HCT116 (cell line): Measurements from ENCODE around the gene MLANA. TPM values are rescaled to one million over a fixed set of nuclear protein-coding genes. Genes with fewer than 3 reads are reported as not detected.
A peak's percentile ranks its signal among the peaks of the same experiment; 100 is the strongest.
"Not testable (repeated sequence)": the region's sequence is repeated elsewhere in the genome, so short reads cannot be mapped to it uniquely, and the experiment has no call there.

Source experiments
- ATAC-seq: fragments of 200-7000 bp; cut with Tn5 transposase; 2 replicates; pipeline ENCODE4 v1.9.1; 2020; ENCODE audit warnings: mild to moderate bottlenecking, moderate library complexity
- BruUV-seq: library from RNA; stranded (reverse); fragments of 400-500 nt; replicated peaks from 2 replicates; lab custom pipeline; 2021; lab: Mats Ljungman, UMichigan
- CTCF ChIA-PET: fragments of 300-600 bp; sonication (Branson Sonifier 250); formaldehyde crosslinking; loops from one replicate; lab custom pipeline; 2021; ENCODE audit warnings: antibody characterized with exemption; lab: Charles Lee
- POLR2A ChIA-PET: fragments of 300-600, 350-600 bp; sonication (Branson Sonifier 250); formaldehyde crosslinking; loops from one replicate; lab custom pipeline; 2021; ENCODE audit warnings: antibody characterized with exemption; lab: Charles Lee
- RAD21 ChIA-PET, 2 experiments: fragments of 300-600 bp; sonication (Branson Sonifier 250); formaldehyde crosslinking; loops; one replicate each; lab custom pipeline; 2023; ENCODE audit warnings: low total read pairs in 2 of 2; ENCODE audit not compliant: uncharacterized antibody in 2 of 2, unreplicated experiment in 2 of 2, low non-redundant PET in 1 of 2; lab: Charles Lee
- DNase-seq: peaks from one replicate; pipeline ENCODE4 v3.0.0-alpha.2; 2010; ENCODE audit warnings: low read depth, low spot score
- H2AFZ ChIP-seq: fragments of 200-600 bp; shearing (Covaris generic), sonication (generic); 2 replicates; pipeline ENCODE4 v1.6.1; 2017; ENCODE audit warnings: low read depth, mixed run types, mixed read lengths, antibody characterized with exemption, low read length; ENCODE audit not compliant: poor library complexity, severe bottlenecking
- H3K27ac ChIP-seq: 2 replicates; pipeline ENCODE4 v1.5.1; 2012; ENCODE audit warnings: low read depth, low read length
- H3K27me3 ChIP-seq: fragments of 200-600 bp; sonication (generic); 2 replicates; pipeline ENCODE4 v1.6.1; 2016; ENCODE audit warnings: mixed run types, low read length, mixed read lengths; ENCODE audit not compliant: insufficient read depth
- H3K36me3 ChIP-seq, 2 experiments: fragments of 200-500 bp in 1 of 2; fragments of 200-600 bp in 1 of 2; sonication (Bioruptor generic) in 1 of 2; sonication (generic) in 1 of 2; 2 replicates each; pipeline versions ENCODE4 v1.5.1 to v1.6.1; 2014 to 2016; ENCODE audit warnings: low read length in 2 of 2, inconsistent platforms in 1 of 2, mixed read lengths in 1 of 2, mixed run types in 1 of 2; ENCODE audit not compliant: insufficient read depth in 2 of 2, control insufficient read depth in 1 of 2
- H3K4me1 ChIP-seq, 2 experiments: fragments of 200-600 bp in 1 of 2; sonication (generic) in 1 of 2; 2 replicates each; pipeline versions ENCODE4 v1.5.1 to v1.6.1; 2012 to 2017; ENCODE audit warnings: low read length in 2 of 2, inconsistent platforms in 1 of 2, mild to moderate bottlenecking in 1 of 2, mixed read lengths in 1 of 2, mixed run types in 1 of 2, moderate library complexity in 1 of 2; ENCODE audit not compliant: insufficient read depth in 2 of 2, control insufficient read depth in 1 of 2
- H3K4me2 ChIP-seq: fragments of 200-600 bp; sonication (generic); 2 replicates; pipeline ENCODE4 v1.6.1; 2017; ENCODE audit warnings: mixed run types, low read length, mixed read lengths
- H3K4me3 ChIP-seq, 2 experiments: fragments of 200-600 bp in 1 of 2; sonication (generic) in 1 of 2; replicated peaks in 1 of 2; 2 replicates each; pipeline ENCODE4 v1.5.1; 2011 to 2016; ENCODE audit warnings: low read length in 2 of 2, control low read depth in 1 of 2, low read depth in 1 of 2, mild to moderate bottlenecking in 1 of 2, mixed read lengths in 1 of 2, mixed run types in 1 of 2
- H3K79me2 ChIP-seq: fragments of 200-600 bp; sonication (generic); 2 replicates; pipeline ENCODE4 v1.6.1; 2017; ENCODE audit warnings: mild to moderate bottlenecking, mixed run types, low read length, moderate library complexity, mixed read lengths; ENCODE audit not compliant: insufficient read depth
- H3K9ac ChIP-seq: fragments of 200-600 bp; sonication (generic); 2 replicates; pipeline ENCODE4 v1.6.1; 2016; ENCODE audit warnings: low read length, mixed read lengths
- H3K9me2 ChIP-seq: fragments of 200-600 bp; sonication (generic), shearing (Covaris generic); 2 replicates; pipeline ENCODE4 v1.6.1; 2017; ENCODE audit warnings: mixed run types, mild to moderate bottlenecking, moderate library complexity; ENCODE audit not compliant: insufficient read depth
- H3K9me3 ChIP-seq, 2 experiments: fragments of 200-500 bp in 1 of 2; fragments of 200-600 bp in 1 of 2; sonication (Bioruptor generic) in 1 of 2; sonication (generic) in 1 of 2; 2 replicates each; pipeline ENCODE4 v1.6.1; 2014 to 2017; ENCODE audit warnings: low read length in 2 of 2, mixed read lengths in 2 of 2, inconsistent platforms in 1 of 2, low read depth in 1 of 2, mild to moderate bottlenecking in 1 of 2, mixed run types in 1 of 2, moderate library complexity in 1 of 2; ENCODE audit not compliant: control insufficient read depth in 1 of 2, insufficient read depth in 1 of 2
- H4K20me1 ChIP-seq: fragments of 200-600 bp; sonication (generic), shearing (Covaris generic); 2 replicates; pipeline ENCODE4 v1.6.1; 2017; ENCODE audit warnings: mixed run types, mild to moderate bottlenecking, moderate library complexity; ENCODE audit not compliant: insufficient read depth
- FOSL1 ChIP-seq: IDR thresholded peaks from 2 replicates; pipeline ENCODE4 v1.6.1; 2012; ENCODE audit warnings: low read depth
- POLR2A ChIP-seq: IDR thresholded peaks from 2 replicates; pipeline ENCODE4 v1.7.0; 2011; ENCODE audit warnings: borderline replicate concordance; ENCODE audit not compliant: insufficient read depth, insufficient read length; ENCODE audit errors: extremely low read depth
- SP1 ChIP-seq: IDR thresholded peaks from 2 replicates; pipeline ENCODE4 v1.6.1; 2012; ENCODE audit warnings: low read depth
- intact Hi-C: fragments of 100-400 bp; cut with micrococcal nuclease; formaldehyde crosslinking; loops from 2 replicates; pipeline ENCODE4 v1.10.0; 2022
- total RNA-seq: library from RNA; stranded (reverse); gene quantifications from one replicate; pipeline ENCODE4 v1.2.1, GENCODE V29; 2021; ENCODE audit not compliant: unreplicated experiment
- TF ChIP-seq, protein P1 (sequence below): IDR thresholded peaks from 2 replicates; pipeline ENCODE4 v1.6.1; 2012
- TF ChIP-seq, protein P2 (sequence below): IDR thresholded peaks from 2 replicates; pipeline ENCODE4 v1.6.1; 2012

MLANA gene
- total RNA-seq, 1 experiment from 2014 or later, result not detected

DNA sequence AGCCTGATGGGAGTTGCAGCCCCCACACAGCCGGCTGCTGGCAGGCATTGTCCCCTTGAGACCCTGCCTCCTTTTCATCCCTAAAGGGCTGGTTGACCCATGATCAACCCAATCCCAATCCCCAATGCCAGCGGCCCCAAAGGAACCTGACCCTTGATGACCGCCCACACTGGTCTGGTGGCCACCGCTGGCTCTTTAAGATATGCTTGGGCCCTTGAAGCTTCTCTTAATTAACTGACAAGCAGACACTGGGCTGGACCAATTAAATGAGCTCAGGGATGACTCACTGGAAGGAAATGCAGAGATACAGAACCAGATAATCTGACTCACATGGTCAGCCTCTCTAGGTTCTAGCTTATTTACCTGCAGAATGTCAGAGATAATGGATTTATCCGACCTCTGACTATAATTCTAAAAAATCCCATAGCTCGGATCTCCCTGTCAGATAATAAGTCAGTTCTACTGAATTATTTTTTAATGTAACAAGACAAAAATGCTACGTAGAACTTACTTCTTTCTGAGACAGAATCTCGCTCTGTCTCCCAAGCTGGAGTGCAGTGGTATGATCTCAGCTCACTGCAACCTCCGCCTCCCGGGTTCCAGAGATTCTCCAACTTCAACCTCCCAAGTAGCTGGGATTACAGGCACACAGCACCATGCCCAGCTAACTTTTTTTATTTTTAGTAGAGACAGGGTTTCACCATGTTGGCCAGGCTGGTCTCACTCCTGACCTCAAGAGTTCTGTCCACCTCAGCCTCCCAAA lies 11.1 kb upstream of the MLANA start (continued):
- TF ChIP-seq SP1 (peak; percentile 79), POLR2A (no peak), FOSL1 (peak; percentile 92)
- TF ChIP-seq, protein P1, sequence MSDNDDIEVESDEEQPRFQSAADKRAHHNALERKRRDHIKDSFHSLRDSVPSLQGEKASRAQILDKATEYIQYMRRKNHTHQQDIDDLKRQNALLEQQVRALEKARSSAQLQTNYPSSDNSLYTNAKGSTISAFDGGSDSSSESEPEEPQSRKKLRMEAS, result peak; percentile 71
- TF ChIP-seq, protein P2, sequence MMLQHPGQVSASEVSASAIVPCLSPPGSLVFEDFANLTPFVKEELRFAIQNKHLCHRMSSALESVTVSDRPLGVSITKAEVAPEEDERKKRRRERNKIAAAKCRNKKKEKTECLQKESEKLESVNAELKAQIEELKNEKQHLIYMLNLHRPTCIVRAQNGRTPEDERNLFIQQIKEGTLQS, result no peak

DNA sequence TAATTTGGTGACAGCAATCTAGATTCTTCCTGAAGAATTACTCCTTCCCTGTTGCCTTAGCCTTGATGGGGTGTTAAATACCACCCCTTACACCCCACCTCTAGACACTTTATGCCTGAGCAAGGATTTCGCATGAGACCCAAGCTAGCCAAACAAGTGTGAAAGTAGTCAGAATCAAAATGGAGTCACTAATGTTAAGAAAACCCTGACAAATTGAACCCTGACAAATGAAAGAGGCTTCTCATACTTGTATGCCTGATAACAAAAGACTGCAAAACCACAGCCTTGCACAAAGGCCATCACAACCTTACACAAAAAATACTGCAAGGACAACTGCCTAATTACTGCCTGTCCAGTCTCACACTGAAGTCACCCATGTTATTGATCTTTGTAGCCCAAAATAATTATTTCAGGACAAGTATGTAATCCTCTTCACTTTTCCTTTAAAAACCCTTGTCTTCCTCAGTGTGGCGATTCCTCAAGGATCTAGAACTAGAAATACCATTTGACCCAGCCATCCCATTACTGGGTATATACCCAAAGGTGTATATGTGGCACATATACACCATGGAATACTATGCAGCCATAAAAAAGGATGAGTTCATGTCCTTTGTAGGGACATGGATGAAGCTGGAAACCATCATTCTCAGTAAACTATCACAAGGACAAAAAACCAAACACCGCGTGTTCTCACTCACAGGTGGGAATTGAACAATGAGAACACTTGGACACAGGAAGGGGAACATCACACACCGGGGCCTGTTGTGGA lies 8.3 kb upstream of the MLANA start:
- H3K79me2 ChIP-seq, CTCF ChIA-PET, H3K4me3 ChIP-seq, BruUV-seq, DNase-seq, RAD21 ChIA-PET, H3K9ac ChIP-seq, H3K27ac ChIP-seq, POLR2A ChIA-PET, H4K20me1 ChIP-seq, H3K36me3 ChIP-seq, H2AFZ ChIP-seq, H3K9me3 ChIP-seq, ATAC-seq, H3K27me3 ChIP-seq, H3K9me2 ChIP-seq, H3K4me2 ChIP-seq: not testable (repeated sequence)
- peaks cover 12 to 48% of the 10 kb centered on the region in 2 experiments; a peak in 3 of 4 replicates for H3K4me1 ChIP-seq
- intact Hi-C loops, result loop anchor here (10.0 kb wide), 1 partner anchor 682 kb away; no protein-coding TSS in a partner anchor
